ENCODE data around the gene SCAF11.

The SCAF11 gene

GRCh38 chr12:45915405-45915804 lies 75.0 kb downstream of the SCAF11 start:
- no peak for DNase-seq

- no peak for DNase-seq
These were observed 76.3 kb downstream of the SCAF11 start for GRCh38 chr12:45914090-45914489.

DNA sequence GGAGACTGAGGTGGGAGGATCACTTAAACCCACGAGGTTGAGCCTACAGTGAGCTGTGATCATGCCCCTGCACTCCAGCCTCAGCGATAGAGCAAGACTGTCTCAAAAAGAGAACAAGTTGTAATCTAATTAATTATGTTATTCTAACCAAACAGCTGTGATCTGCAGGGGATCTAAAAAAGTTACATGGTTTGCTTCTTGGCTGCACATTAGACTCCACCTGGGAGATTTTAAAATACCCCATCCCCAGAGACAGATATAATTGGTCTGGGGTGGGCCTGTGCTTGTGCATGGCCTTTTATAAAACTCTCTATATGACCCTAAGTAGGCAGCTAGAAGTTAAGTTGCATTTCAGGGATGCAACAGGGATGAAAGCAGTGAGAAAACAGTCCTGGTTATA lies 76.7 kb downstream of the SCAF11 start:
- no peak for DNase-seq

GRCh38 chr12:45912774-45913173 lies 77.6 kb downstream of the SCAF11 start:
- peak; percentile 12 for DNase-seq

GRCh38 chr12:45909041-45909713 lies 81.2 kb downstream of the SCAF11 start:
- DNase-seq = no peak

GRCh38 chr12:45907955-45908354 lies 82.4 kb downstream of the SCAF11 start:
- no peak for DNase-seq

- DNase-seq = no peak
These were observed 92.3 kb downstream of the SCAF11 start for GRCh38 chr12:45898094-45898493.

DNA sequence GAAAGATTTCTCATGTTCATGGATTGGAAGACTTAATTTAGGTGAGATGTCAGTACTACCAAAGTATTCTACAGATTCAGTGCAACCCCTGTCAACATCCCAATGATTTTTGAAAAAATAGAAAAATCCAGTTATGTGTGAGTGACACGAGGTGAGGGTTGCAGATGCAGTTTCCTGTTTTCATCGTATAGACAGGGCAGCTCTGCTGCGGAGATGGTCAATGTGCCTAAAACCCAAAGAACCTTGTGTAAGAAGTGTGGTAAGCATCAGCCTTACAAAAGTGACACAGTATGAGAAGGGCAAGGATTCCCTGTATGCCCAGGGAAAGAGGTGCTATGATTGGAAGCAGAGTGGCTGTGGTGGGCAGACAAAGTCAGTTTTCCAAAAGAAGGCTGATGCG lies 94.4 kb downstream of the SCAF11 start:
- no peak for DNase-seq

- no peak for DNase-seq
These were observed 97.1 kb downstream of the SCAF11 start for GRCh38 chr12:45893240-45893639.

- DNase-seq = no peak
These were observed 100.1 kb downstream of the SCAF11 start for GRCh38 chr12:45890276-45890675.

DNA sequence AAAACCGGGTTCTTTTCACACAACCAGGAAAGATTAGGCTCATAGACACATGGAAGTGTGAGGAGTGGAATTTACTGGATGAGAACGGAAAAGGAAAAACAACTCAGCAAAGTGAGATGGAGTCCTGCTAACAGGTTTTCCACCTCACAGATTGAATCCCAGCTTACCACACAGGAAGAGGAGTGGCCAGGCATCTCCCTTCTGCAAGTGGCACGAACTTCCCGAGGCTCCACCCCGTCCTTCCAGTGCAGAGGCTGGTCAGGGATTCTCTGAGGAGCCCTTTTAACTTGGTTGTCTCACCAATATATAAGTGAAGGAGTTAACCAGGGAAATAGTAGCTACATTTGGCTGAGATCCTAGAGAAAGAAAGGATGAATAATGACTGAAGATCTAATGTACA lies 102.8 kb downstream of the SCAF11 start:
- DNase-seq = no peak

GRCh38 chr12:45886685-45887084 lies 103.7 kb downstream of the SCAF11 start:
- no peak for DNase-seq

DNA sequence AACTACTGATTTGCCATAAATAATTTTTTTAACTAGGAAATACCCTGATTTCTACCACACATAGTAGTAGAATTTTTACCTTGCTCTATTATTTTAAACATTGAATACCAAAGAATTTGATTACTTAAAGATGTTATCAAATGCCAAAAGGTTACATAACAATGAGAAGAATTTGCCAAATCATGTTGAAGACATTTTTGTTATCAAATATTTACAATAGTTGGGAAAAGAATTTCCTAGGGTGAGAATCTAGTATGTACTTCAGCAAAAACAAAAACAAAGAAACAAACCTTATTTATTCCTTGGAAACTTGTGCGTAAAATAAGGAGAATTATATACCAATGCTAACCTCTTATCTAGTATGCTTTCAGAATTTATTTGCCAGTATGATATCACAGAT lies 107.2 kb downstream of the SCAF11 start:
- no peak for DNase-seq

GRCh38 chr12:45880533-45880932 lies 109.8 kb downstream of the SCAF11 start:
- DNase-seq = no peak

- no peak for DNase-seq
These were observed 110.9 kb downstream of the SCAF11 start for GRCh38 chr12:45879363-45879895.

DNA sequence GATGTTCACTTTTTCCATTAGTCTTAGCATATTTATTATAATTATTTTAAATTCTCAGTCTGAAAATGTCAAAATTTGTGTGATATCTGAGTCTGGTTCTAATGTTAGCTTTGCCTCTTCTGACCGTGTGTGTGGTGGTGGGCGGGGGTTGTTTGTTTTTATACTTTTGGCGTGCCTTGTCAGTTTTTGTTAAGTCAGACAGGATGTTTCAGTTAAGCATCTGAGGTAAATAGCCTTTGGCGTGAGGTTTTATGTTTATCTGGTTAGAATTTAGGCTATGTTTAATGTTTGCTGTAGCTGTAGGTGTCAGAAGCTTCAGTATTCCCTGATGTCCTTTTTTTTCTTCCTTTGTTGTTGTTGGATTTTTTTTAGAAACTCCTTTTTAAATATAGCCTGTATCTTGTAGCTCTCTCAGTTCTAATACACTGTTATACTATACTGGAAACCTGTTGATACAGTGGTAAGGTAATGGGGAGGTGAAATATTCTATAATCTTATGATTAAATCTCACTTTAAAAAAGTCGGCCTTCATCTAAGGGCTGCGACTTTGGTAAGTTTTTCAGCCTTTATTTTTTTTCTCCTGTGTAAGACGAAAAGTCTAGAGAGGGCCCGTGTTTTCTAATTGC lies 111.6 kb downstream of the SCAF11 start:
- no peak for DNase-seq

- DNase-seq = no peak
These were observed 113.3 kb downstream of the SCAF11 start for GRCh38 chr12:45877069-45877468.

DNA sequence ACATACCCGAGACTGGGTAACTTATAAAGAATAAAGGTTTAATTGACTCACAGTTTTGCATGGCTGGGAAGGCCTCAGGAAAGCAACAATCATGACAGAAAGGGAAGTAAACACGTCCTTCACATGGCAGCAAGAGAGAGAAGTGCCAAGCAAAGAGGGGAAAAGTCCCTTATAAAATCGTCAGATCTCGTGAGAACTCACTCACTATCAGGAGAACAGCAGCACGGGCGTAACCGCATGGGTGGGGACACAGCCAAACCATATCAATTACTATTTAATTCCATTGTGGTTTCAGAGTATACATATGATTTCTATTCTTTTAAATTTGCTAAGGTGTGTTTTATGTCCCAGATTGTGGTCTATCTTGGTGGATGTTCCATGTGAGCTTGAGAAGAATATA lies 117.9 kb downstream of the SCAF11 start:
- DNase-seq = no peak

Data from NCI-H187 treated with DMSO at 0.1 percent for 48 hours (cell line).